Measurements from ENCODE around the gene ZNF805.
"Not testable (repeated sequence)": the region's sequence is repeated elsewhere in the genome, so short reads cannot be mapped to it uniquely, and the experiment has no call there.

Gene ZNF805

GRCh38 chr19:57240311-57241090 lies at the start of gene ZNF805:
Gene ZNF805 (plus strand): TSS chr19:57240632. CDS start chr19:57240892, 260 bp downstream.
- peak; percentile 95 for DNase-seq

GRCh38 chr19:57191141-57192076 lies 49.0 kb upstream of the ZNF805 start, which contains the start of gene ZNF264:
Gene ZNF264 (plus strand): TSS chr19:57191500. CDS start chr19:57191914, 414 bp downstream.
- peak; percentile 93 for DNase-seq

GRCh38 chr19:57192077-57192420 lies 48.4 kb upstream of the ZNF805 start:
- DNase-seq = no peak

- no peak for DNase-seq
Observed at GRCh38 chr19:57192993-57193392, 47.4 kb upstream of the ZNF805 start.

- not testable (repeated sequence) for DNase-seq
Observed at GRCh38 chr19:57197874-57198273, 42.6 kb upstream of the ZNF805 start.

- DNase-seq = no peak
Observed at GRCh38 chr19:57202160-57202559, 38.3 kb upstream of the ZNF805 start.

GRCh38 chr19:57210381-57210780 lies 30.1 kb upstream of the ZNF805 start:
- DNase-seq = no peak

GRCh38 chr19:57212109-57212508 lies 28.3 kb upstream of the ZNF805 start:
- DNase-seq = no peak

GRCh38 chr19:57227502-57227901 lies 12.9 kb upstream of the ZNF805 start:
- DNase-seq = no peak

- DNase-seq = no peak
Observed at GRCh38 chr19:57231686-57232085, 8.7 kb upstream of the ZNF805 start.

- DNase-seq = no peak
Observed at GRCh38 chr19:57233207-57233606, 7.2 kb upstream of the ZNF805 start.

GRCh38 chr19:57239982-57240310 lies 486 bp upstream of the ZNF805 start:
- no peak for DNase-seq

- DNase-seq = no peak
Observed at GRCh38 chr19:57241176-57241575, 744 bp downstream of the ZNF805 start.

GRCh38 chr19:57242821-57243220 lies 2.4 kb downstream of the ZNF805 start:
- DNase-seq = no peak

GRCh38 chr19:57244513-57244912 lies 4.1 kb downstream of the ZNF805 start:
- DNase-seq = no peak

- no peak for DNase-seq
Observed at GRCh38 chr19:57245066-57245465, 4.6 kb downstream of the ZNF805 start.

GRCh38 chr19:57245959-57246358 lies 5.5 kb downstream of the ZNF805 start:
- no peak for DNase-seq

GRCh38 chr19:57248646-57249045 lies 8.2 kb downstream of the ZNF805 start:
- DNase-seq = no peak

GRCh38 chr19:57249329-57249728 lies 8.9 kb downstream of the ZNF805 start:
- no peak for DNase-seq

- DNase-seq = not testable (repeated sequence)
Observed at GRCh38 chr19:57253767-57254166, 13.3 kb downstream of the ZNF805 start.

GRCh38 chr19:57262044-57262443 lies 21.6 kb downstream of the ZNF805 start:
- no peak for DNase-seq

GRCh38 chr19:57263244-57263741 lies 22.9 kb downstream of the ZNF805 start:
- DNase-seq = no peak

GRCh38 chr19:57267291-57267690 lies 26.9 kb downstream of the ZNF805 start:
- DNase-seq = no peak

All from stimulated activated CD4-positive, alpha-beta T cell treated with anti-CD3 and anti-CD28 coated beads, Interleukin-15, amount 100 ng/mL, for 24 hours (primary cell).